Activated T-cell treated with anti-CD3 and anti-CD28 coated beads, Interleukin-2, amount 50 U/mL, for 4 hours (primary cell): Measurements from ENCODE around the gene FBXL17. TPM values are rescaled to one million over a fixed set of nuclear protein-coding genes. Genes with fewer than 3 reads are reported as not detected.
"Not testable (repeated sequence)": the region's sequence is repeated elsewhere in the genome, so short reads cannot be mapped to it uniquely, and the experiment has no call there.

Experiments used
- ATAC-seq, 2 donors: fragments of 200-7000 bp; cut with Tn5 transposase; one replicate each; pipeline ENCODE4 v1.10.0; 2021
- DNase-seq: peaks from one replicate; pipeline ENCODE4 v3.0.0-alpha.2; 2020
- H3K27me3 Mint-ChIP-seq: one replicate; pipeline ENCODE4 v1.8.0; 2021; ENCODE audit warnings: low read depth, mixed read lengths
- H3K36me3 Mint-ChIP-seq: one replicate; pipeline ENCODE4 v1.8.0; 2022; ENCODE audit warnings: mixed read lengths; ENCODE audit not compliant: insufficient read depth
- H3K4me1 Mint-ChIP-seq: one replicate; pipeline ENCODE4 v1.8.0; 2021; ENCODE audit warnings: low read depth, mixed read lengths
- H3K4me3 Mint-ChIP-seq: one replicate; pipeline ENCODE4 v1.8.0; 2021; ENCODE audit warnings: mild to moderate bottlenecking, moderate library complexity, mixed read lengths
- H3K9me3 Mint-ChIP-seq: one replicate; pipeline ENCODE4 v1.8.0; 2021; ENCODE audit warnings: mixed read lengths
- total RNA-seq, 3 donors: library from RNA; stranded (reverse); gene quantifications; one replicate each; pipeline ENCODE4 v1.2.1, GENCODE V29; 2021

FBXL17 gene
- total RNA-seq, 3 donors from 2014 or later = 5.9 to 6.6 (median 6.5) TPM

DNA sequence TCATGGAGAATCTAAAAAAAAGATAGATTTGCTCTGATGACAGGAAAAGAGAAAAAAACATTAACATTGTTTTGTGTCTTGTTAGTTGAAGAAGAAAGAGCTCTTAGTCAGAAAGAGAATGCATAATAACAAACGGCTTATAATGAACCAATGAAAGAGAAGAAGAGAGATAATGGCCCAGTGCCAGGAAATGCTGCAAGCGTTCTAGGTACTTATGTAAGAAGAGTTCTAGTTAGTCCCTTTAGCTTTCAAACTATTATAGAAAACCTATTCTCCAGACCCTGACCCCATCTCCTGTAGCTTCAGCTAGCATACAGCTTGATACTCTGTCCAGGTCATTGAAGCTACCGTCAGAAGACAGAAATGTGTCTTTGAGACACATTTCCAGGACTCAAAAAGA lies 70.2 kb downstream of the FBXL17 start:
- Mint-ChIP-seq H3K9me3 (no peaks in the 10 kb centered on the region), H3K4me3 (no peak overlapping the region), H3K36me3 (peaks cover 3% of the 10 kb centered on the region), H3K4me1 (no peaks in the 10 kb centered on the region), H3K27me3 (no peaks in the 10 kb centered on the region)
- ATAC-seq (no peak), DNase-seq (no peak)

DNA sequence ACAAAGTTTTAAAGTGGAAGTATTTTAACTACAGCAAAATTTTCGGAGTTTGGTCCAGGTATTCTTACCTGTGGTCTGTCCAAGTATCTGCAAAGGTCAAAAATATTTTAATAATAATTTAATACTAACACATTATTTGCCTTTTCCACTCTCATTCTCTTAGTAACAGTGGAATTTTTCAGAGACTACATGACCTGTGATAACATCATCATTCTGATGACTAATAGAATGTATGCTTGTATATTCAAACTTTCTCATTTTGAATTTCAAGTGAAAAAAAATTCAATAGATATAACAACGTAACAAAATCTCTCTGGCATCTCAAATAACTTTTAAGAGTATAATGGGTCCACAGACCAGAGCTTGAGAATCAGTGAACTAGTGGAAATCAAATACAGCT lies 78.3 kb downstream of the FBXL17 start:
- ATAC-seq (no peak), DNase-seq (no peak)
- Mint-ChIP-seq H3K4me3 (no peak overlapping the region), H3K36me3 (peaks cover 7% of the 10 kb centered on the region), H3K27me3 (no peaks in the 10 kb centered on the region), H3K9me3 (no peaks in the 10 kb centered on the region), H3K4me1 (peaks cover 4% of the 10 kb centered on the region)

DNA sequence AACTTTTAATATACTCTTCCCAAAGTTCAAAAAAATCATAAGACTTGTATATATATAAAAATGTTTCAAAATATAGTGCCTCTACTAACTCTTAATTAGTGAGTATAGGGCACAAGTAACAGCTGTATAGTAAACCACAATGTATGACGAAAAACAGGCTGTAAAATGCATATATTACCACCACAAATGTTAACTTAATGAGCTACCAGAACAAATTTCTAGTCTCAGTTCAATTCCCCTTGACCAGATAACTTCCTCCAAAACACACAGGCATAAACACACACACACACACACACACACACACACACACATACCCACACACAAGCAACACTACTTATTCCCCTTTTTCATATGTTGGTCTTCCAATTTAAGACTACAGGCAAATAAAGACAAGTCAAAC lies 78.8 kb downstream of the FBXL17 start:
- Mint-ChIP-seq H3K36me3 (peaks cover 7% of the 10 kb centered on the region), H3K9me3 (no peaks in the 10 kb centered on the region), H3K4me3 (no peak overlapping the region), H3K4me1 (peaks cover 7% of the 10 kb centered on the region), H3K27me3 (no peaks in the 10 kb centered on the region)
- ATAC-seq (no peak), DNase-seq (no peak)

DNA sequence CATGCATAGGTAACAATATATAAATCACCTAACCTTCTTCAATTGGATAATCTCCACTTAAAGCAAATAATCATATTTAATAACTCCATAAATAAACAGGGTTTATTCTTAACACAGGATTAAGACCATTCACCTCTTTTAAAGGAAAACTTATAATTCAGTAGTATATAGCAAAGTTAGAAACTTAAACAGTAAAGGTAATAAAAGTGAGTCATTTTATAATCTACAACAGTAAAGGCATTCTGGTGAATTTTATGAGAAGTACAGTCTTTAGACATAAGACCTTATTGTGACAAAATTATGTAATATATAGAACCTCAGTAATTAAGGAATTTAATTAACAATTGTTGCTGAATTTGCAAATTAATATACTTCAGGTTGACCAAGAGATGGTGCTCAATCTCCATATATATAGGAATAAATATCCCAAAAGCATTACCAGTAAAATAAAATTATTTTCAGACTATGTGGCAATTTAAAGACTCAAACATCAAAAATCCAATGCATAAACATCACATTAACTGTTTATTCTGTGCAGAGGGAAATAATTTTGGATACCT lies 84.8 kb downstream of the FBXL17 start:
- H3K4me1 Mint-ChIP-seq = peaks cover 10% of the 10 kb centered on the region
- H3K36me3 Mint-ChIP-seq = peaks cover 3% of the 10 kb centered on the region
- no peaks in the 10 kb centered on the region for H3K27me3 Mint-ChIP-seq
- no peaks in the 10 kb centered on the region for H3K9me3 Mint-ChIP-seq
- H3K4me3 Mint-ChIP-seq = no peak overlapping the region
- ATAC-seq (no peak), DNase-seq (no peak)

DNA sequence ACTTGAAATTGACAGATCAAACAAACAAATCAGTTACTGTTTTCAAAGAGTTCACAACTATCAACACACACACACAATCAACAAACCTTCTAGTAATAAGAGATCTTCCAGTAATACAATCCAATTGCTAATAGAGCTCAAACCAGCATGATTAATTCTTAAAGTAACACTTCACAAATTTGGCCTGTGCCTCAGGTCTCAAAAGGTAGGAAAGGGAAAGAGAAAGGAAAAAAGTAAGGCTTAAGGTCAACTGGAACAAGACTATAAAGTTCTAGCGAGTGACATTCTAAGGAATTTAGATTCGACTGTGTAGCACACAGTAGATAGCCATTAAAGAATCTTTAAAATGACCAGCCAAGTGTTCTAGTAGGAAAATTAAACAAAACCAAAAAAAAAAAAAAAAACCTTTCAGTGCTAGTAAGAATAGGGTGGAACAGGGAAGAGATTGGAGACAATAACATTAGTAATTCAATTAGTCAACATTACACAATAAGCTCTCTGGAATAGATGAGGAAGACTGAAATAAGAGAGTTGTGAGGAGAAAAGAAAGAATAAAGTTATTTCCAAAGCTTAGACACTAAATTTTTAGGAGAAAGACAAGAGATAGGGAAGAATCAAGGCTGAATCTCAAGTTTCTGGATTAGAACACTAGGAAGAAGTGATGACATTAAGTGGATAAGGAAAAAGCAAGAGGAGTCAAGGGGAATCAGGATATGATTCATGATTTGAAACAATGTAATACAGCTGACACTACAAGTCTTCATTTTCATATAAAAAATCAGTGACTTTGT lies 86.1 kb downstream of the FBXL17 start:
- H3K9me3 Mint-ChIP-seq = no peaks in the 10 kb centered on the region
- peaks cover 10% of the 10 kb centered on the region for H3K4me1 Mint-ChIP-seq
- no peak overlapping the region for H3K4me3 Mint-ChIP-seq
- H3K27me3 Mint-ChIP-seq = no peaks in the 10 kb centered on the region
- DNase-seq (no peak), ATAC-seq (no peak)
- H3K36me3 Mint-ChIP-seq = peaks cover 5% of the 10 kb centered on the region

DNA sequence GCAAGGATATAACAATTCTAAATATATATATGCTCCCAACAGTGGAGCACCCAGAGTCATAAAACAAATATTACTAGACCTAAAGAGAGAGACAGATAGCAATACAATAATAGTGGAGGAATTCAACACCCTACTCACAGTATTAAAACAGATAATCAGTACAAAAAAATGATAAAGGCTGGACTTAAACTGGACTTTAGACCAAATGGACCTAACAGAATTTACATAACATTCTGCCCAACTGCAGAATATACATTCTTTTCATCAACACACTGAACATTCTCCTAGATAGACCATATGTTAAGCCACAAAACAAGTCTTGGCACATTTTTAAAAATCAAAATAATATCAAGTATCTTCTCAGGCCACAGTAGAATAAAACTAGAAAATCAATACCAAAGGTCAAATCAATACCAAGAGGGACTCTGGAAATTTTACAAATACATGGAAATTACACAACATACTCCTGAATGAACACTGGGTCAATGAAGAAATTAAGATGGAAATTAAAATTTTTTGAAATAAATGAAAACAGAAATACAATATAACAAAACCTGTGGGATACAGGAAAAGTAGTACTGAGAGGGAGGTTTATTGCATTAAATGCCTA lies 100.8 kb downstream of the FBXL17 start:
- H3K9me3 Mint-ChIP-seq = peaks cover 33% of the 10 kb centered on the region
- ATAC-seq = no peak
- H3K27me3 Mint-ChIP-seq = no peaks in the 10 kb centered on the region
- H3K36me3 Mint-ChIP-seq = peaks cover 44% of the 10 kb centered on the region
- no peak overlapping the region for H3K4me3 Mint-ChIP-seq
- no peak for DNase-seq
- H3K4me1 Mint-ChIP-seq = peaks cover 22% of the 10 kb centered on the region

DNA sequence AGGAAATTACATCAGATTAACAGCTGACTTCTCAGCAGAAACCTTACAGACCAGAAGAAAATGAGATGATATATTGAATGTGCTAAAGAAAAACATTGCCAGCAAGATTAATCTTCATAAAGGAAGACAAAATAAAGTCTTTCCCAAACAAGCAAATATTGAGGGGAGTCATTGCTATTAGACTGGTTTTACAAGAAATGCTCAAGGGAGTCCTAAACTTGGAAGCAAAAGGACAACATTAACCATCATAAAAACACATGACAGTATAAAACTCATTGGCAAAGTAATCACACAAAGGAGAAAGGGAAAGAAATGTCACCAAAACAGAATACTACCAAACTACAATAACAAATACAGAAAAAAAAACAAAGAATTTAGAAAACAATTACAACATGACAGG lies 101.7 kb downstream of the FBXL17 start:
- H3K27me3 Mint-ChIP-seq = no peaks in the 10 kb centered on the region
- H3K4me1 Mint-ChIP-seq = peaks cover 22% of the 10 kb centered on the region
- peaks cover 39% of the 10 kb centered on the region for H3K36me3 Mint-ChIP-seq
- no peak overlapping the region for H3K4me3 Mint-ChIP-seq
- ATAC-seq (no peak), DNase-seq (no peak)
- peaks cover 30% of the 10 kb centered on the region for H3K9me3 Mint-ChIP-seq

DNA sequence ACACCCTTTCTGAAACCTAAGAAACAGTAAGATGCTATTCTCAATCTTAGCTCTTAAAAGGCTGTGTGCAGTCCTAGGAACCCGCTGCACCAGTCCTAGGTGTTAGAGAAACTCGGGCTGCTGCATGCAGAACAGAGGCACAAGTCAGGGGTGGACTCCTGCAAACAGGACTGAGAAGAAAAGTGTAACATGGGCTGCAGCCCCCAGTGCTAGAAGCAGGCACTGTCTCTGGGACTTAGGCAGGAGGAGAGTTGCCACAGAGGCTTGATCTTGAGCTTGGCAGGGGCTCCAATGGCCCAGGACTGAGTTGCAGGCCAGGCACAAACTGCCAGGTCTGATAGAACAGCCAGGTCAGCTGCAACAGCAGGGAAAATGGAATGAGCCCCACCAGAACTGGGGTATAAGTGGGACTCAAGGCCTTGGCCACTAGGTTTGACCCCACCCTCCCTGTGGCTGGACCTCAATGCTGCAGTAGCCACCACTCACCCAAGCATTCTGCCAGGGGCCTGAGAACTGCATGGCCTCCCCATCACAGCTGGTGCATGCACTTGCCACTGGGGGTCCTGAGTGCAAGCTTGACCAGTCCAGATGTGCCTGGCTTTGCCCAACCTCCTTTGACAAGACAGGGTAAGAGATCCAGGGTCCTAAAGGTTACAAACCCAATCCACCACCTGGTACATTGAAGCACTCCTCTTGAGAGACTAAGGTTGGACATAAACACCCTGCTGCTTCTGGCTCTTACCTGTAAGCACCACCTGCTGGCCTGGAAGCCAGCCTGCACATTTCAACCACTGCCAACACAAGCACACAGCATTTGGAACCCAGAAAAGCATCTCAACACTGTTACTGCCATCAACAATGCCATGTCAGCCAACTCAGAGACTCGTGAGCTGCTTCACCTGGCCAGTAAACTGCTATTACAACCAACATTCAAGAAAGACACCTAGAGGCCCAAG lies 103.3 kb downstream of the FBXL17 start:
- Mint-ChIP-seq H3K27me3 (no peaks in the 10 kb centered on the region), H3K4me3 (no peak overlapping the region), H3K36me3 (peaks cover 24% of the 10 kb centered on the region), H3K9me3 (peaks cover 18% of the 10 kb centered on the region), H3K4me1 (peaks cover 21% of the 10 kb centered on the region)
- no peak for ATAC-seq
- DNase-seq = no peak

DNA sequence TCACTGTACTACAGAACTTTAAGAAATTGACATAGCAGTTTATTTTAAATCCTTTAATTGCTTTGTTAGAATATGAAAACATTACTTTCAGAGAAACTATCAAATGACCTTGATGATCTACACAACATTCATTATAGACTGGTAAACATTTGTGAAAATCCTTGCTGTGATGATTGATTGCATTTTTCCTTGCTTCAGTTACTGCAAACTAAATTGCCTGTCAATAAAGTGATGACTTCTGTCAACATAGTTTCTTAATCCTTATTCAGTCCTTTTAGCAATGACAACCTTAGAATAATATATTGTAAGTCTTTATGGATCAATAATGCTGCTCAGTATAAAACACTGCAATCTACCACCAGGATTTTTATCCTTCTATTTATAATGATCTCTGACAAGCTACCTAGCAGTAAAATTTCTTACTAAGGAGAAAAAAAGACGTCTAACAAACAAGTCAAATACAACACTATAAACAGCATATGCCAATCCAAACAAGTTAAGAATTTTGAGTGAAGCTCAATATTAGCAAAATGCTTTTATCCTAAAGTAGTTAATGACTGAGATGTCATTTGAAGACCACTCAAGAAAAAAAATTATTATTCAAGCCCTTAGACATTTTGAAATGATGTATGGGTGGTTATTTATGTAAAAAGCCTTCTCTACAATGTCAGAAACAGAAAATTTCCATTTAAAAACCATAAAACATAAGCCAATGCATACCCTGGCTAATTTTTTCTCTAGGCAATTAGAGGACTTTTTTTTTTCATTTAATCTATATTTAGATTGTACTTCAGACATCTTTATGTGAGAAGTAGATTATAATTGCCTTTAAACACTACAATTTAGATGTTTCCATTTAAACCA lies 105.5 kb downstream of the FBXL17 start:
- H3K27me3 Mint-ChIP-seq = no peaks in the 10 kb centered on the region
- H3K4me3 Mint-ChIP-seq = no peak overlapping the region
- H3K36me3 Mint-ChIP-seq = peaks cover 13% of the 10 kb centered on the region
- peaks cover 3% of the 10 kb centered on the region for H3K9me3 Mint-ChIP-seq
- ATAC-seq = no peak
- peaks cover 21% of the 10 kb centered on the region for H3K4me1 Mint-ChIP-seq
- DNase-seq = no peak

DNA sequence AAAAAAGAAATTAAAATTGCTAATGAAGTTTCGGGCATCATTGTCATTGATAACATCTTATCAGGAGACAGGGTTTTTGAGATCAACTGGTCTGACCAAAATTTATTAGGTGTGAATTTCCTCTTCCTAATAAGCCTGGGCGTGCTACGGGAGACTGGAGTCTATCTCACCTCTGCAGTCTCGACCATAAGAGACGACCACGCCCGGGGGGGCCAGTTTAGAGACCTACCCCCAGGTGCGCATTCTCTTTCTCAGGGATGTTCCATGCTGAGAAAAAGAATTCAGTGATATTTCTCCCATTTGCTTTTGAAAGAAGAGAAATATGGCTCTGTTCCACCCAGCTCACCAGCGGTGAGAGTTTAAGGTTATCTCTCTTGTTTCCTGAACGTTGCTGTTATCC lies 107.8 kb downstream of the FBXL17 start:
- DNase-seq, H3K27me3 Mint-ChIP-seq, H3K4me1 Mint-ChIP-seq, H3K36me3 Mint-ChIP-seq, H3K4me3 Mint-ChIP-seq, ATAC-seq, H3K9me3 Mint-ChIP-seq: not testable (repeated sequence)

DNA sequence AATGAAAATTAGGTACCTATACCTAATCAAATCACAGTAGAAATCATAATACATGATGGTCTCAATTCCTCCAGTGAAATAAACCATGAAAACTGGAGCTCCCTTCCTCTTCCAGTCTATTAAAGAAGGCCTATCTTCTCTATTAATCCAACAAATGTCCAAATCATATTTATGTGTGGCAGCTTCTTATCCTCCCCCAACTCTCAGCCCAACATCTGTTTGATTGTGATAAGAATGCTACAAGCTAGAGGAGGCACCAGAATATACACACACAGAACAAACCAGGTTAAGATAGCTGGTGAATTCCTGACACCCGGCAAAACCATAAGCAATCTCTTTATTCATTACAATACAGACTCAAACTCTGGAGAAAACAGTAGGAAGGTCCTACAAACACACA lies 110.8 kb downstream of the FBXL17 start:
- ATAC-seq = no peak
- DNase-seq = no peak
- Mint-ChIP-seq H3K4me1 (peaks cover 3% of the 10 kb centered on the region), H3K4me3 (no peak overlapping the region), H3K36me3 (peaks cover 3% of the 10 kb centered on the region), H3K9me3 (no peaks in the 10 kb centered on the region), H3K27me3 (no peaks in the 10 kb centered on the region)

DNA sequence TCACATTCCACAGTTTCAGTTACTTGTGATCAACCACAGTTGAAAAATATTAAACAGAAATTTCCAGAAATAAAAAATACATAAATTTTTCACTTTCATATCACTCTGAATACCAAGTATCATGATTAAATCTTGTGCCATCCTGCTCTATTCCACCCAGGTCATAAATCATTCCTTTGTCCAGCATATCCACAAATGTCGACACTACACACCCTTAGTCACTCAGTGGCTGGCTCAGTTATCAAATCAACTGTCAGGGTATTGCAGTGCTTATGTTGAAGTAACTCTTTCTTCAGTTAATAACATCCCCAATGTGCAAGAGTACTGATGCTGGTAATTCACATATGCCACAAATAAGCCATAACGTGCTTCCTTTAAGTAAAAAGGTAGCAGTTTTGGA lies 115.7 kb downstream of the FBXL17 start:
- no peaks in the 10 kb centered on the region for H3K9me3 Mint-ChIP-seq

DNA sequence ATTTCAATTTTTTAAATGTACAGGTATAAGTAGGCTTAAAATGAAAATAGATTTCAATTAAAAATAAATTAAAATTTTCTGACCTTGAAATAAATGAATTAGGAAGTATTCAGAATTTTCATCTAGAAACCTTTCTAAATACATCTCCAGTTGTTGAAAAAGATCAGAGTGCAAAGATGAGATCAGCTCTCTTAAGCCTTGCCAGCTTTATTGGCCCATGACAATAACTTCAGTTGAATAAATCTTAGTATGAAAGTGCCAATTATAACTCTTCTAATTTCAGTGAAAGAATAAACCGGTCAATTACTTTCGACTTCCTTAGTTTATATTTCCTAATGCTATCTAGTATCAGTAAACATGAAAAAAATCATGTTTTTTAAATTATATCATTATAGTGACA lies 117.4 kb downstream of the FBXL17 start:
- ATAC-seq (no peak), DNase-seq (no peak)
- H3K36me3 Mint-ChIP-seq = no peaks in the 10 kb centered on the region
- no peak overlapping the region for H3K4me3 Mint-ChIP-seq
- no peaks in the 10 kb centered on the region for H3K27me3 Mint-ChIP-seq
- H3K4me1 Mint-ChIP-seq = peaks cover 6% of the 10 kb centered on the region
- H3K9me3 Mint-ChIP-seq = no peaks in the 10 kb centered on the region

More for the DNA sequence above, 115.7 kb downstream of the FBXL17 start:
- no peak for DNase-seq
- H3K36me3 Mint-ChIP-seq = no peaks in the 10 kb centered on the region
- H3K4me1 Mint-ChIP-seq = peaks cover 6% of the 10 kb centered on the region
- no peak for ATAC-seq
- no peak overlapping the region for H3K4me3 Mint-ChIP-seq
- H3K27me3 Mint-ChIP-seq = no peaks in the 10 kb centered on the region
